ENCODE measurements around the gene NECTIN1. TPM values are rescaled to one million over a fixed set of nuclear protein-coding genes. Genes with fewer than 3 reads are reported as not detected.

NECTIN1 gene
- total and polyA plus RNA-seq, 2 of the 13 experiments (the other 11 are each of a cell fraction or from before 2014, with no cell fraction given), result 3.9 to 7.3 TPM

GRCh38 chr11:119639642-119640205 lies 89.3 kb downstream of the NECTIN1 start:
- no peak overlapping the region for H3K4me2 ChIP-seq (ENCODE audit: low read depth, low read length)
- H3K27me3 ChIP-seq (ENCODE audit: control insufficient read depth in 1 of 2, insufficient read depth in 2 of 2, low read length in 2 of 2), result peaks cover 6 to 64% of the 10 kb centered on the region in 2 experiments; a peak in 4 of 5 replicates
- 0 out of 2 replicates have a peak, but pooled peaks cover under 1% of the 10 kb centered on the region for H4K20me1 ChIP-seq (ENCODE audit: insufficient read depth, low read length)
- no peaks in the 10 kb centered on the region for H3K79me2 ChIP-seq (ENCODE audit: insufficient read depth, low read length)
- no peak for ATAC-seq
- no TSS peak for BruUV-seq (replicated peaks)
- no peak overlapping the region for H3K4me3 ChIP-seq (replicated peaks in 1 of 3; ENCODE audit: insufficient read depth in 1 of 3, low read depth in 2 of 3, low read length in 3 of 3)
- 15% methylated on average over 6 of the region's 11 CpGs for WGBS (ENCODE audit: low lambda C conversion rate)
- no peaks in the 10 kb centered on the region for H3K4me1 ChIP-seq (ENCODE audit: insufficient read depth, low read length)
- H3K9me3 ChIP-seq (ENCODE audit: low read length), result no peaks in the 10 kb centered on the region
- CTCF ChIA-PET (ENCODE audit: low intra/inter-chr PET ratio, low total read pairs), result no interaction called here
- H3K27ac ChIP-seq (ENCODE audit: extremely low read length, insufficient read depth, low read length), result no peak overlapping the region
- TF ChIP-seq RFXANK (CRISPR knock-in tag; IDR thresholded peaks at IDR 0.05) (no peak), TFDP2 (CRISPR knock-in tag; IDR thresholded peaks at IDR 0.05) (no peak), DPF2 (CRISPR knock-in tag; IDR thresholded peaks at IDR 0.05; ENCODE audit: borderline replicate concordance, low read depth) (no peak), MLX (CRISPR knock-in tag; IDR thresholded peaks at IDR 0.05) (no peak), HOXA9 (CRISPR knock-in tag; IDR thresholded peaks at IDR 0.05; ENCODE audit: borderline replicate concordance) (no peak), ZBTB38 (CRISPR knock-in tag; IDR thresholded peaks at IDR 0.05) (no peak), AKNA (CRISPR knock-in tag; IDR thresholded peaks at IDR 0.05; ENCODE audit: borderline replicate concordance) (no peak)
- TF ChIP-seq, protein P1, sequence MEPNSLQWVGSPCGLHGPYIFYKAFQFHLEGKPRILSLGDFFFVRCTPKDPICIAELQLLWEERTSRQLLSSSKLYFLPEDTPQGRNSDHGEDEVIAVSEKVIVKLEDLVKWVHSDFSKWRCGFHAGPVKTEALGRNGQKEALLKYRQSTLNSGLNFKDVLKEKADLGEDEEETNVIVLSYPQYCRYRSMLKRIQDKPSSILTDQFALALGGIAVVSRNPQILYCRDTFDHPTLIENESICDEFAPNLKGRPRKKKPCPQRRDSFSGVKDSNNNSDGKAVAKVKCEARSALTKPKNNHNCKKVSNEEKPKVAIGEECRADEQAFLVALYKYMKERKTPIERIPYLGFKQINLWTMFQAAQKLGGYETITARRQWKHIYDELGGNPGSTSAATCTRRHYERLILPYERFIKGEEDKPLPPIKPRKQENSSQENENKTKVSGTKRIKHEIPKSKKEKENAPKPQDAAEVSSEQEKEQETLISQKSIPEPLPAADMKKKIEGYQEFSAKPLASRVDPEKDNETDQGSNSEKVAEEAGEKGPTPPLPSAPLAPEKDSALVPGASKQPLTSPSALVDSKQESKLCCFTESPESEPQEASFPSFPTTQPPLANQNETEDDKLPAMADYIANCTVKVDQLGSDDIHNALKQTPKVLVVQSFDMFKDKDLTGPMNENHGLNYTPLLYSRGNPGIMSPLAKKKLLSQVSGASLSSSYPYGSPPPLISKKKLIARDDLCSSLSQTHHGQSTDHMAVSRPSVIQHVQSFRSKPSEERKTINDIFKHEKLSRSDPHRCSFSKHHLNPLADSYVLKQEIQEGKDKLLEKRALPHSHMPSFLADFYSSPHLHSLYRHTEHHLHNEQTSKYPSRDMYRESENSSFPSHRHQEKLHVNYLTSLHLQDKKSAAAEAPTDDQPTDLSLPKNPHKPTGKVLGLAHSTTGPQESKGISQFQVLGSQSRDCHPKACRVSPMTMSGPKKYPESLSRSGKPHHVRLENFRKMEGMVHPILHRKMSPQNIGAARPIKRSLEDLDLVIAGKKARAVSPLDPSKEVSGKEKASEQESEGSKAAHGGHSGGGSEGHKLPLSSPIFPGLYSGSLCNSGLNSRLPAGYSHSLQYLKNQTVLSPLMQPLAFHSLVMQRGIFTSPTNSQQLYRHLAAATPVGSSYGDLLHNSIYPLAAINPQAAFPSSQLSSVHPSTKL (CRISPR knock-in tag; IDR thresholded peaks at IDR 0.05), result no peak
- TF ChIP-seq, protein P2, sequence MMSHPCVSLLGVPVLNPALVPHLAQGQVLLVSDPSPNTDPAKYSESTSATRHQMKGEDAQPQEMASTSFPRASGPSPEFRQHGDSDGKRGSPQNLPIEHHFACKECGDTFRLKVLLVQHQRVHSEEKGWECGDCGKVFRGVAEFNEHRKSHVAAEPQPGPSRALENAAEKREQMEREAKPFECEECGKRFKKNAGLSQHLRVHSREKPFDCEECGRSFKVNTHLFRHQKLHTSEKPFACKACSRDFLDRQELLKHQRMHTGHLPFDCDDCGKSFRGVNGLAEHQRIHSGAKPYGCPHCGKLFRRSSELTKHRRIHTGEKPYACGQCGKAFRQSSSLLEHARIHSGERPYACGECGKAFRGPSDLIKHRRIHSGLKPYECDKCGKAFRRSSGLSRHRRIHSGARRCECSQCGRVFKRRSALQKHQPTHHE (CRISPR knock-in tag; IDR thresholded peaks at IDR 0.05; ENCODE audit: borderline replicate concordance), result no peak
- no peak overlapping the region for H2AFZ ChIP-seq (ENCODE audit: low read length)
- no peak for FAIRE-seq
- no peak for DNase-seq (ENCODE audit: low spot score)
- no peaks in the 10 kb centered on the region for H3K36me3 ChIP-seq (replicated peaks in 1 of 2; ENCODE audit: control insufficient read depth in 1 of 2, insufficient read depth in 2 of 2, low read length in 2 of 2)
- H3K9ac ChIP-seq (ENCODE audit: insufficient read depth, low read depth, low read length), result no peak overlapping the region
- POLR2A ChIA-PET, result no interaction called here
- intact Hi-C loops (cut with micrococcal nuclease; ENCODE audit: unreplicated experiment), result no loop called here
- in situ Hi-C loops (cut with HindIII; ENCODE audit: extremely low pct_ligation_motif_present, low pct_unique_long_range_greater_than_20kb), result no loop called here

All from HepG2 (cell line).